HepG2 (cell line): ENCODE measurements around the gene MYO18A. TPM values are rescaled to one million over a fixed set of nuclear protein-coding genes. Genes with fewer than 3 reads are reported as not detected.
A peak's percentile ranks its signal among the peaks of the same experiment; 100 is the strongest.

Source experiments
- AKAP8 ChIP-seq: sonication (generic); formaldehyde crosslinking; IDR thresholded peaks from 2 replicates; pipeline ENCODE4 v1.5.1; 2020; ENCODE audit warnings: mild to moderate bottlenecking, missing genetic modification reagents
- ARNT ChIP-seq: fragments of 450-650 bp; IDR thresholded peaks from 2 replicates; pipeline ENCODE4 v1.6.1; 2017
- CCDC6 ChIP-seq: sonication (generic); formaldehyde crosslinking; IDR thresholded peaks from 2 replicates; pipeline ENCODE4 v1.8.1; 2022; ENCODE audit warnings: mild to moderate bottlenecking, missing genetic modification reagents, moderate library complexity
- KMT2A ChIP-seq: sonication (generic); formaldehyde crosslinking; IDR thresholded peaks from 2 replicates; pipeline ENCODE4 v1.4.0; 2020; ENCODE audit warnings: missing genetic modification reagents
- NFATC3 ChIP-seq: sonication (generic); formaldehyde crosslinking; IDR thresholded peaks from 2 replicates; pipeline ENCODE4 v1.5.1; 2020; ENCODE audit warnings: mild to moderate bottlenecking, missing genetic modification reagents
- SPEN ChIP-seq: sonication (generic); formaldehyde crosslinking; IDR thresholded peaks from 2 replicates; pipeline ENCODE4 v1.5.1; 2020; ENCODE audit warnings: low read depth, mild to moderate bottlenecking, missing genetic modification reagents
- TP53 ChIP-seq: sonication (generic); formaldehyde crosslinking; conservative IDR thresholded peaks from 2 replicates; pipeline ENCODE4 v1.4.0; 2020; ENCODE audit warnings: missing genetic modification reagents
- ZMAT3 ChIP-seq: sonication (generic); formaldehyde crosslinking; conservative IDR thresholded peaks from 2 replicates; pipeline ENCODE4 v1.7.0; 2021; ENCODE audit warnings: missing genetic modification reagents
- ZNF264 ChIP-seq: sonication (generic); formaldehyde crosslinking; IDR thresholded peaks from 2 replicates; pipeline ENCODE4 v1.4.0; 2020; ENCODE audit warnings: missing genetic modification reagents
- ZNF878 ChIP-seq: sonication (generic); formaldehyde crosslinking; IDR thresholded peaks from 2 replicates; pipeline ENCODE4 v1.8.1; 2023; ENCODE audit warnings: mild to moderate bottlenecking, missing genetic modification reagents, moderate library complexity
- polyA plus RNA-seq, 8 experiments: library from polyadenylated mRNA; depleted of rRNA in 3 of 8; stranded (reverse) in 7 of 8; unstranded in 1 of 8; fragments of >200 nt; fragmentation: Illumina TruSeq in 4 of 8; extraction: Trizol in 4 of 8; gene quantifications; 2 replicates each; pipeline versions ENCODE4 v1.2.1 to v1.2.3, GENCODE V29; 2011 to 2016; ENCODE audit warnings: low read depth in 4 of 8, missing spikeins in 1 of 8, mixed read lengths in 1 of 8; ENCODE audit not compliant: insufficient read depth in 1 of 8
- total RNA-seq, 5 experiments: library from RNA; depleted of rRNA; stranded (reverse); fragments of >200 nt; fragmentation: Illumina TruSeq; extraction: Trizol; gene quantifications; 2 replicates each; pipeline ENCODE4 v1.2.3, GENCODE V29; 2016; ENCODE audit warnings: low read depth in 1 of 5
- TF ChIP-seq, protein P1 (sequence below), 2 experiments: sonication (generic) in 1 of 2; formaldehyde crosslinking in 1 of 2; IDR thresholded peaks; 2 replicates each; pipeline versions ENCODE4 v1.4.0 to v1.6.1; 2018 to 2020; ENCODE audit warnings: missing genetic modification reagents in 2 of 2, borderline replicate concordance in 1 of 2, low read depth in 1 of 2, mild to moderate bottlenecking in 1 of 2, missing biosample characterization in 1 of 2
- TF ChIP-seq, protein P2 (sequence below): sonication (generic); formaldehyde crosslinking; IDR thresholded peaks from 2 replicates; pipeline ENCODE4 v1.4.0; 2020; ENCODE audit warnings: missing genetic modification reagents
- TF ChIP-seq, protein P3 (sequence below): sonication (generic); formaldehyde crosslinking; IDR thresholded peaks from 2 replicates; pipeline ENCODE4 v1.8.1; 2022; ENCODE audit warnings: mild to moderate bottlenecking, missing genetic modification reagents
- TF ChIP-seq, protein P4 (sequence below), 2 experiments: fragments of 450-650 bp in 1 of 2; sonication (generic) in 1 of 2; formaldehyde crosslinking in 1 of 2; IDR thresholded peaks; 2 replicates each; pipeline versions ENCODE4 v1.6.1 to v1.8.0; 2016 to 2022; ENCODE audit warnings: antibody characterized with exemption in 1 of 2, mild to moderate bottlenecking in 1 of 2, missing genetic modification reagents in 1 of 2

MYO18A gene
- total and polyA plus RNA-seq, 2 of the 13 experiments (the other 11 are each of a cell fraction or from before 2014, with no cell fraction given) = 16.8 to 24.8 TPM

DNA sequence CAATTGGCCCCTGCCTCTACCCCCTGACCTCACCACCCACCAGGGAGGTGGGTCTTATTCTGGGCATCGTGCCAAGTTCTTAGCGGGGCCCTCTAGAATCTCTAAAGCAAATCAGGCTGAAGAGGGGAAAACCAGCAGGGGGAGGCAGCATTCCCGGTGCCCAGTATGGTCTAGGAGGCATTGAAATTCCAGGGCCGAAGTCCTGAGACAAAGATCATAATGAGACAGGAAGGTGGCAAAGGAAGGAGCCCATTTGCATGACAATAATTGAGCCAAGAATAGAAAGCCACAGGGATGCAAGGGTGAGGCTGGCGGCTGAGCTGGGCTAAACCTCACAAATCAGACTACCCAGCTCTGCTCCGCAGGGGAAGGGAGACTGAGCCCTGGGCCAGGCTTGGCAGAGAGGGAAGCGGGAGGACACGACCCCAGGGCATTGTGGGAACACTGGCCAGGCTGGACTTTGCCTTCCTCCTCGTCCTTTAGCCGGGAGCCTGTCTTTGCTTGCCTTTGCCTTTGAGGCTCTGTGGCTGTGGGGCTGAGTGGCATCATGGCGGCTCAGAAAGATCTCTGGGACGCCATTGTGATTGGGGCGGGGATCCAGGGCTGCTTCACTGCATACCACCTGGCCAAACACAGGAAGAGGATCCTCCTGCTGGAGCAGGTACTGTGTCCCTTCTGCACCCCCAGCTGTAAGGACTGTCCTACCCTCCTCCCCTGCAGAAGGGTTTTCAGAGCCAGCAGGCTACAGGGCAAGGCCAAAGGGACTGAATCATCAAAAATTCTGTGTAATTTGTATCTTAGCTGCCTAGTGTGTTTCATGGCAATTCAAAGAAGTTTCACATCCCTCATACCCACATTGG lies 137.3 kb downstream of the MYO18A start, which contains the start of gene PIPOX (continued):
- TF ChIP-seq, protein P1, sequence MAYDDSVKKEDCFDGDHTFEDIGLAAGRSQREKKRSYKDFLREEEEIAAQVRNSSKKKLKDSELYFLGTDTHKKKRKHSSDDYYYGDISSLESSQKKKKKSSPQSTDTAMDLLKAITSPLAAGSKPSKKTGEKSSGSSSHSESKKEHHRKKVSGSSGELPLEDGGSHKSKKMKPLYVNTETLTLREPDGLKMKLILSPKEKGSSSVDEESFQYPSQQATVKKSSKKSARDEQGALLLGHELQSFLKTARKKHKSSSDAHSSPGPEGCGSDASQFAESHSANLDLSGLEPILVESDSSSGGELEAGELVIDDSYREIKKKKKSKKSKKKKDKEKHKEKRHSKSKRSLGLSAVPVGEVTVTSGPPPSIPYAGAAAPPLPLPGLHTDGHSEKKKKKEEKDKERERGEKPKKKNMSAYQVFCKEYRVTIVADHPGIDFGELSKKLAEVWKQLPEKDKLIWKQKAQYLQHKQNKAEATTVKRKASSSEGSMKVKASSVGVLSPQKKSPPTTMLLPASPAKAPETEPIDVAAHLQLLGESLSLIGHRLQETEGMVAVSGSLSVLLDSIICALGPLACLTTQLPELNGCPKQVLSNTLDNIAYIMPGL (CRISPR knock-in tag; IDR thresholded peaks at IDR 0.05; ENCODE audit: borderline replicate concordance in 1 of 2, low read depth in 1 of 2) = peak; percentile 66 to 77
- TF ChIP-seq ZNF878 = peak; percentile 34; the same call in 1 of the 2 replicates
- TF ChIP-seq KMT2A (CRISPR knock-in tag) = no peak; the same call in 1 of the 2 replicates
- TF ChIP-seq AKAP8 = no peak
- TF ChIP-seq CCDC6 (CRISPR knock-in tag) = peak; percentile 74; the same call in 1 of the 2 replicates
- TF ChIP-seq NFATC3 = no peak
- TF ChIP-seq, protein P2, sequence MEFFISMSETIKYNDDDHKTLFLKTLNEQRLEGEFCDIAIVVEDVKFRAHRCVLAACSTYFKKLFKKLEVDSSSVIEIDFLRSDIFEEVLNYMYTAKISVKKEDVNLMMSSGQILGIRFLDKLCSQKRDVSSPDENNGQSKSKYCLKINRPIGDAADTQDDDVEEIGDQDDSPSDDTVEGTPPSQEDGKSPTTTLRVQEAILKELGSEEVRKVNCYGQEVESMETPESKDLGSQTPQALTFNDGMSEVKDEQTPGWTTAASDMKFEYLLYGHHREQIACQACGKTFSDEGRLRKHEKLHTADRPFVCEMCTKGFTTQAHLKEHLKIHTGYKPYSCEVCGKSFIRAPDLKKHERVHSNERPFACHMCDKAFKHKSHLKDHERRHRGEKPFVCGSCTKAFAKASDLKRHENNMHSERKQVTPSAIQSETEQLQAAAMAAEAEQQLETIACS (CRISPR knock-in tag) = no peak
- peak; percentile 46; the same call in 1 of the 2 replicates for TF ChIP-seq ZNF264 (CRISPR knock-in tag)
- TF ChIP-seq TP53 (CRISPR knock-in tag) = 0 out of 2 replicates have a peak, but pooled peaks have one; percentile 73
- TF ChIP-seq SPEN (CRISPR knock-in tag) = peak; percentile 70
- TF ChIP-seq, protein P3, sequence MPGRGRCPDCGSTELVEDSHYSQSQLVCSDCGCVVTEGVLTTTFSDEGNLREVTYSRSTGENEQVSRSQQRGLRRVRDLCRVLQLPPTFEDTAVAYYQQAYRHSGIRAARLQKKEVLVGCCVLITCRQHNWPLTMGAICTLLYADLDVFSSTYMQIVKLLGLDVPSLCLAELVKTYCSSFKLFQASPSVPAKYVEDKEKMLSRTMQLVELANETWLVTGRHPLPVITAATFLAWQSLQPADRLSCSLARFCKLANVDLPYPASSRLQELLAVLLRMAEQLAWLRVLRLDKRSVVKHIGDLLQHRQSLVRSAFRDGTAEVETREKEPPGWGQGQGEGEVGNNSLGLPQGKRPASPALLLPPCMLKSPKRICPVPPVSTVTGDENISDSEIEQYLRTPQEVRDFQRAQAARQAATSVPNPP (CRISPR knock-in tag) = no peak
- no peak for TF ChIP-seq ZMAT3 (CRISPR knock-in tag)
- TF ChIP-seq, protein P4, sequence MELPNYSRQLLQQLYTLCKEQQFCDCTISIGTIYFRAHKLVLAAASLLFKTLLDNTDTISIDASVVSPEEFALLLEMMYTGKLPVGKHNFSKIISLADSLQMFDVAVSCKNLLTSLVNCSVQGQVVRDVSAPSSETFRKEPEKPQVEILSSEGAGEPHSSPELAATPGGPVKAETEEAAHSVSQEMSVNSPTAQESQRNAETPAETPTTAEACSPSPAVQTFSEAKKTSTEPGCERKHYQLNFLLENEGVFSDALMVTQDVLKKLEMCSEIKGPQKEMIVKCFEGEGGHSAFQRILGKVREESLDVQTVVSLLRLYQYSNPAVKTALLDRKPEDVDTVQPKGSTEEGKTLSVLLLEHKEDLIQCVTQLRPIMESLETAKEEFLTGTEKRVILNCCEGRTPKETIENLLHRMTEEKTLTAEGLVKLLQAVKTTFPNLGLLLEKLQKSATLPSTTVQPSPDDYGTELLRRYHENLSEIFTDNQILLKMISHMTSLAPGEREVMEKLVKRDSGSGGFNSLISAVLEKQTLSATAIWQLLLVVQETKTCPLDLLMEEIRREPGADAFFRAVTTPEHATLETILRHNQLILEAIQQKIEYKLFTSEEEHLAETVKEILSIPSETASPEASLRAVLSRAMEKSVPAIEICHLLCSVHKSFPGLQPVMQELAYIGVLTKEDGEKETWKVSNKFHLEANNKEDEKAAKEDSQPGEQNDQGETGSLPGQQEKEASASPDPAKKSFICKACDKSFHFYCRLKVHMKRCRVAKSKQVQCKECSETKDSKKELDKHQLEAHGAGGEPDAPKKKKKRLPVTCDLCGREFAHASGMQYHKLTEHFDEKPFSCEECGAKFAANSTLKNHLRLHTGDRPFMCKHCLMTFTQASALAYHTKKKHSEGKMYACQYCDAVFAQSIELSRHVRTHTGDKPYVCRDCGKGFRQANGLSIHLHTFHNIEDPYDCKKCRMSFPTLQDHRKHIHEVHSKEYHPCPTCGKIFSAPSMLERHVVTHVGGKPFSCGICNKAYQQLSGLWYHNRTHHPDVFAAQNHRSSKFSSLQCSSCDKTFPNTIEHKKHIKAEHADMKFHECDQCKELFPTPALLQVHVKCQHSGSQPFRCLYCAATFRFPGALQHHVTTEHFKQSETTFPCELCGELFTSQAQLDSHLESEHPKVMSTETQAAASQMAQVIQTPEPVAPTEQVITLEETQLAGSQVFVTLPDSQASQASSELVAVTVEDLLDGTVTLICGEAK (IDR thresholded peaks at IDR 0.05) = no peak
- TF ChIP-seq, protein P4 (CRISPR knock-in tag; IDR thresholded peaks at IDR 0.05) = peak; percentile 72; the same call in 1 of the 2 replicates
- TF ChIP-seq ARNT = no peak
